OCI-LY7 (cell line): ENCODE results near the gene CEP57L1.

Experiments used
- EZH2phosphoT487 ChIP-seq: fragments of 200-600 bp; sonication (generic); IDR thresholded peaks from 2 replicates; pipeline ENCODE4 v1.6.1; 2018; ENCODE audit warnings: low read depth, borderline replicate concordance, mild to moderate bottlenecking, mixed run types, antibody characterized with exemption, low read length, moderate library complexity, mixed read lengths
- TF ChIP-seq, protein P1 (sequence below): fragments of 200-600 bp; sonication (generic); conservative IDR thresholded peaks from 2 replicates; pipeline ENCODE4 v1.5.1; 2014; ENCODE audit warnings: mild to moderate bottlenecking, antibody characterized with exemption, low read length, moderate library complexity, mixed read lengths

DNA sequence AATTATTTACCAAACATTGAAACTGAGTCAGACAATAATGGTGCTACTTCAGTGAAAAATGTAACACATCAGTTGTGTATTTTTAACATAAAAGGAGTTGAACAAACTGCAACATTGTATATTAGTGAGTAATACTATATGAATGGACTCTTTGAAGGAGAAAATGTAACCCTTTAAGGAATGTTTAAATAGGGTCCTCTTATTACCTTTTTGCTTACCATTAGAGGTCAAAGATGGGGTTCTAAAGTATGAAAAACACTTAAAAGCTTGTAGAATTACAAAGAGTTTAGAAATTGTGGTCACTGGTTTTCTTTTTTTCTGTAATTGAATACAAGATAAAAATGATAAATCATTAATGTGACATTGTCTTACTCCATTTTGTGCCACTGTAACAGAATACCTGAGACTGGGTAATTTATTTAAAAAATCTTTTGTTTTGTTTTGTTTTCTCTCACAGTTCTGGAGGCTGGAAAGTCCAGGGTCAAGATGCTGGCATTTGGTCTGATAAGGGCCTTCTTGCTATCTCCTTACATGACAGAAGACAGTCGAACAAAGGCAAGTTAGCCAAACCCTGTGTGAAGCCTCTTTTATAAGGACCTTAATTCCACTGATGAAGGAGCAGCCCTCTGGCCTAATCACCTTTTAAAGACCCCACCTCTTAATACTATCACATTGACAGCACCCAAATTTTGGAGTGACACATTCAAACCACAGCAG is 43.8 kb upstream of the CEP57L1 start:
- TF ChIP-seq, protein P1, sequence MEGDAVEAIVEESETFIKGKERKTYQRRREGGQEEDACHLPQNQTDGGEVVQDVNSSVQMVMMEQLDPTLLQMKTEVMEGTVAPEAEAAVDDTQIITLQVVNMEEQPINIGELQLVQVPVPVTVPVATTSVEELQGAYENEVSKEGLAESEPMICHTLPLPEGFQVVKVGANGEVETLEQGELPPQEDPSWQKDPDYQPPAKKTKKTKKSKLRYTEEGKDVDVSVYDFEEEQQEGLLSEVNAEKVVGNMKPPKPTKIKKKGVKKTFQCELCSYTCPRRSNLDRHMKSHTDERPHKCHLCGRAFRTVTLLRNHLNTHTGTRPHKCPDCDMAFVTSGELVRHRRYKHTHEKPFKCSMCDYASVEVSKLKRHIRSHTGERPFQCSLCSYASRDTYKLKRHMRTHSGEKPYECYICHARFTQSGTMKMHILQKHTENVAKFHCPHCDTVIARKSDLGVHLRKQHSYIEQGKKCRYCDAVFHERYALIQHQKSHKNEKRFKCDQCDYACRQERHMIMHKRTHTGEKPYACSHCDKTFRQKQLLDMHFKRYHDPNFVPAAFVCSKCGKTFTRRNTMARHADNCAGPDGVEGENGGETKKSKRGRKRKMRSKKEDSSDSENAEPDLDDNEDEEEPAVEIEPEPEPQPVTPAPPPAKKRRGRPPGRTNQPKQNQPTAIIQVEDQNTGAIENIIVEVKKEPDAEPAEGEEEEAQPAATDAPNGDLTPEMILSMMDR: no peak
- no peak for TF ChIP-seq EZH2phosphoT487
